Sigmoid colon (tissue), 4 donors: Measurements from ENCODE around the gene GSTM5.

ENCODE experiments used
- POLR2A ChIP-seq, 2 donors: fragments of 450-650 bp; IDR thresholded peaks; one replicate each; pipeline ENCODE4 v1.6.1; 2016; ENCODE audit warnings: antibody characterized with exemption in 2 of 2, mild to moderate bottlenecking in 2 of 2, moderate library complexity in 2 of 2
- POLR2AphosphoS5 ChIP-seq, 4 donors: sonication (generic); formaldehyde crosslinking; IDR thresholded peaks; one replicate each; pipeline ENCODE4 v1.6.1; 2017; ENCODE audit warnings: antibody characterized with exemption in 4 of 4
- TF ChIP-seq, protein P1 (sequence below), 4 experiments: fragments of 450-650 bp in 3 of 4; fragments of 200-600 bp in 1 of 4; IDR thresholded peaks; one replicate each; pipeline ENCODE4 v1.5.1; 2016 to 2019; ENCODE audit warnings: antibody characterized with exemption in 4 of 4, mild to moderate bottlenecking in 3 of 4, moderate library complexity in 2 of 4

DNA sequence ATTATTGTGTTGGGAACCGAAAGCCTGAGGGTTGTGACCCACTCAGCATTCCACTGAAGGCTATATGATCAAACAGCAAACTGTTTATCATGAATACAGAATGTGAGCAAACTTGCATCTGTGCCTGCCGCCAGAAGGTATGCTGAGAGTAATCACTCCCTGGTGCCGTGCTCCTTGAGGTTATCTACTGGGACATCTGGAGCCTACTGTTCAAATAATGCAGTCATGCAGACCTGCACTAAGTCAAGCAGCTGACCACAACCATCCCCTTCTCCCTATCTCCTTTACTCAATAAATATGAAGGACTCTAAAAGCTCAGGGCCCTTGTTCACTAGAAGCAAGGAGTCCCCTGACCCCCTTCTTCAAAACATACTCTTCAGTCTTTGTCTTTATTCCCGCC, 13.5 kb downstream of the GSTM5 start:
- TF ChIP-seq POLR2A (IDR thresholded peaks at IDR 0.05) (no peak), POLR2AphosphoS5 (IDR thresholded peaks at IDR 0.05) (no peak)
- TF ChIP-seq, protein P1, sequence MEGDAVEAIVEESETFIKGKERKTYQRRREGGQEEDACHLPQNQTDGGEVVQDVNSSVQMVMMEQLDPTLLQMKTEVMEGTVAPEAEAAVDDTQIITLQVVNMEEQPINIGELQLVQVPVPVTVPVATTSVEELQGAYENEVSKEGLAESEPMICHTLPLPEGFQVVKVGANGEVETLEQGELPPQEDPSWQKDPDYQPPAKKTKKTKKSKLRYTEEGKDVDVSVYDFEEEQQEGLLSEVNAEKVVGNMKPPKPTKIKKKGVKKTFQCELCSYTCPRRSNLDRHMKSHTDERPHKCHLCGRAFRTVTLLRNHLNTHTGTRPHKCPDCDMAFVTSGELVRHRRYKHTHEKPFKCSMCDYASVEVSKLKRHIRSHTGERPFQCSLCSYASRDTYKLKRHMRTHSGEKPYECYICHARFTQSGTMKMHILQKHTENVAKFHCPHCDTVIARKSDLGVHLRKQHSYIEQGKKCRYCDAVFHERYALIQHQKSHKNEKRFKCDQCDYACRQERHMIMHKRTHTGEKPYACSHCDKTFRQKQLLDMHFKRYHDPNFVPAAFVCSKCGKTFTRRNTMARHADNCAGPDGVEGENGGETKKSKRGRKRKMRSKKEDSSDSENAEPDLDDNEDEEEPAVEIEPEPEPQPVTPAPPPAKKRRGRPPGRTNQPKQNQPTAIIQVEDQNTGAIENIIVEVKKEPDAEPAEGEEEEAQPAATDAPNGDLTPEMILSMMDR (IDR thresholded peaks at IDR 0.05) = no peak
